Mucosa of rectum (tissue), 2 donors: ENCODE data around the gene CDKL4.

Experiments
- H3K27ac ChIP-seq, 2 donors: one replicate each; pipeline ENCODE4 v1.7.0; 2013; ENCODE audit warnings: inconsistent platforms in 2 of 2, low read depth in 2 of 2, low read length in 2 of 2
- H3K27me3 ChIP-seq, 2 donors: one replicate each; pipeline ENCODE4 v1.7.0; 2013; ENCODE audit warnings: low read length in 2 of 2; ENCODE audit not compliant: control insufficient read depth in 2 of 2, insufficient read depth in 2 of 2
- H3K36me3 ChIP-seq, 2 donors: one replicate each; pipeline ENCODE4 v1.7.0; 2013; ENCODE audit warnings: low read length in 2 of 2; ENCODE audit not compliant: control insufficient read depth in 2 of 2, insufficient read depth in 2 of 2
- H3K4me1 ChIP-seq, 2 donors: one replicate each; pipeline ENCODE4 v1.7.0; 2013; ENCODE audit warnings: low read length in 2 of 2, mild to moderate bottlenecking in 1 of 2; ENCODE audit not compliant: control insufficient read depth in 2 of 2, insufficient read depth in 2 of 2
- H3K4me3 ChIP-seq, 2 donors: one replicate each; pipeline ENCODE4 v1.7.0; 2013; ENCODE audit warnings: low read length in 2 of 2
- H3K9ac ChIP-seq, 2 donors: one replicate each; pipeline ENCODE4 v1.7.0; 2013; ENCODE audit warnings: low read length in 2 of 2, low read depth in 1 of 2, mild to moderate bottlenecking in 1 of 2
- H3K9me3 ChIP-seq, 2 donors: one replicate each; pipeline ENCODE4 v1.7.0; 2013; ENCODE audit warnings: low read length in 2 of 2; ENCODE audit not compliant: control insufficient read depth in 2 of 2
- donor health status: healthy.
- donor health status: Normal muscosa, but diverticular disease.

CDKL4 gene

GRCh38 chr2:39243469-39244123, at the start of gene CDKL4:
TSS of gene CDKL4 (minus strand) at chr2:39243970.
- Histone ChIP-seq H3K4me3 (no peak within 1 kb of the TSS), H3K36me3 (peaks cover 0 to 2% of the 10 kb centered on the region in 2 donors), H3K9me3 (no peaks in the 10 kb centered on the region), H3K27me3 (no peaks in the 10 kb centered on the region), H3K9ac (no peak within 1 kb of the TSS), H3K27ac (no peak within 1 kb of the TSS), H3K4me1 (no peaks in the 10 kb centered on the region)

GRCh38 chr2:39290433-39290832, 46.7 kb upstream of the CDKL4 start:
- H3K9me3 ChIP-seq, result no peaks in the 10 kb centered on the region
- H3K4me1 ChIP-seq, result no peaks in the 10 kb centered on the region
- no peak overlapping the region for H3K27ac ChIP-seq
- H3K9ac ChIP-seq, result no peak overlapping the region
- H3K27me3 ChIP-seq, result no peaks in the 10 kb centered on the region
- H3K4me3 ChIP-seq, result no peak overlapping the region
- H3K36me3 ChIP-seq, result peaks cover 26 to 29% of the 10 kb centered on the region in 2 donors

- Histone ChIP-seq H3K27me3 (no peaks in the 10 kb centered on the region), H3K9ac (no peak overlapping the region), H3K4me3 (no peak overlapping the region), H3K4me1 (no peaks in the 10 kb centered on the region), H3K27ac (no peak overlapping the region), H3K36me3 (peaks cover 26 to 29% of the 10 kb centered on the region in 2 donors), H3K9me3 (no peaks in the 10 kb centered on the region)
Measured at GRCh38 chr2:39289609-39290008, 45.8 kb upstream of the CDKL4 start.

GRCh38 chr2:39283561-39283960, 39.8 kb upstream of the CDKL4 start:
- Histone ChIP-seq H3K27me3 (no peaks in the 10 kb centered on the region), H3K36me3 (peaks cover 17 to 25% of the 10 kb centered on the region in 2 donors), H3K9ac (no peak overlapping the region), H3K9me3 (no peaks in the 10 kb centered on the region), H3K4me3 (no peak overlapping the region), H3K4me1 (no peaks in the 10 kb centered on the region), H3K27ac (no peak overlapping the region)

- Histone ChIP-seq H3K9me3 (no peaks in the 10 kb centered on the region), H3K9ac (no peak overlapping the region), H3K4me1 (no peaks in the 10 kb centered on the region), H3K27me3 (no peaks in the 10 kb centered on the region), H3K36me3 (peaks cover 23 to 25% of the 10 kb centered on the region in 2 donors), H3K4me3 (no peak overlapping the region), H3K27ac (no peak overlapping the region)
Measured at GRCh38 chr2:39281391-39281790, 37.6 kb upstream of the CDKL4 start.

GRCh38 chr2:39275016-39275415, 31.2 kb upstream of the CDKL4 start:
- Histone ChIP-seq H3K9me3 (no peaks in the 10 kb centered on the region), H3K27me3 (no peaks in the 10 kb centered on the region), H3K4me1 (no peaks in the 10 kb centered on the region), H3K9ac (no peak overlapping the region), H3K4me3 (no peak overlapping the region), H3K27ac (no peak overlapping the region), H3K36me3 (peaks cover 22 to 34% of the 10 kb centered on the region in 2 donors)

GRCh38 chr2:39269941-39270340, 26.2 kb upstream of the CDKL4 start:
- Histone ChIP-seq H3K27ac (no peak overlapping the region), H3K9ac (no peak overlapping the region), H3K9me3 (no peaks in the 10 kb centered on the region), H3K36me3 (peaks cover 8 to 19% of the 10 kb centered on the region in 2 donors), H3K4me1 (peaks cover 0 to 11% of the 10 kb centered on the region in 2 donors), H3K27me3 (no peaks in the 10 kb centered on the region), H3K4me3 (no peak overlapping the region)

GRCh38 chr2:39266916-39267434, 23.2 kb upstream of the CDKL4 start:
- peaks cover 6 to 15% of the 10 kb centered on the region in 2 donors for H3K36me3 ChIP-seq
- H3K9me3 ChIP-seq, result no peaks in the 10 kb centered on the region
- no peak overlapping the region for H3K27ac ChIP-seq
- no peak overlapping the region for H3K4me3 ChIP-seq
- H3K9ac ChIP-seq, result no peak overlapping the region
- peaks cover 0 to 14% of the 10 kb centered on the region in 2 donors for H3K4me1 ChIP-seq
- H3K27me3 ChIP-seq, result no peaks in the 10 kb centered on the region

- Histone ChIP-seq H3K27ac (no peak overlapping the region), H3K9me3 (no peaks in the 10 kb centered on the region), H3K4me3 (no peak overlapping the region), H3K27me3 (no peaks in the 10 kb centered on the region), H3K36me3 (peaks cover 6 to 14% of the 10 kb centered on the region in 2 donors), H3K4me1 (peaks cover 0 to 14% of the 10 kb centered on the region in 2 donors), H3K9ac (no peak overlapping the region)
Measured at GRCh38 chr2:39266139-39266805, 22.5 kb upstream of the CDKL4 start.

GRCh38 chr2:39265315-39265714, 21.5 kb upstream of the CDKL4 start:
- H3K36me3 ChIP-seq, result peaks cover 6 to 10% of the 10 kb centered on the region in 2 donors
- H3K27ac ChIP-seq, result no peak overlapping the region
- H3K27me3 ChIP-seq, result no peaks in the 10 kb centered on the region
- H3K4me1 ChIP-seq, result peaks cover 0 to 14% of the 10 kb centered on the region in 2 donors
- H3K9ac ChIP-seq, result no peak overlapping the region
- no peaks in the 10 kb centered on the region for H3K9me3 ChIP-seq
- no peak overlapping the region for H3K4me3 ChIP-seq
